C4-2B (cell line): ENCODE results near the gene ITGA5.

ENCODE experiments used
- H3K27ac ChIP-seq: fragments of 450-650 bp; 2 replicates; pipeline ENCODE4 v1.5.1; 2017
- CTCF ChIP-seq: fragments of 450-650 bp; conservative IDR thresholded peaks from 2 replicates; pipeline ENCODE4 v1.5.1; 2017; ENCODE audit warnings: mild to moderate bottlenecking
- ZFX ChIP-seq: fragments of 450-650 bp; IDR thresholded peaks from 2 replicates; pipeline ENCODE4 v1.6.1; 2017

Gene ITGA5

GRCh38 chr12:54425702-54426101, 6.6 kb upstream of the ITGA5 start:
- no peak for TF ChIP-seq CTCF
- no peak for TF ChIP-seq ZFX
- H3K27ac ChIP-seq, result no peak overlapping the region

- TF ChIP-seq ZFX (no peak), CTCF (no peak)
- H3K27ac ChIP-seq, result no peak overlapping the region
These were observed 5.2 kb upstream of the ITGA5 start for GRCh38 chr12:54424224-54424623.

- H3K27ac ChIP-seq, result no peak overlapping the region
- TF ChIP-seq CTCF (no peak), ZFX (no peak)
These were observed 4.7 kb upstream of the ITGA5 start for GRCh38 chr12:54423816-54424150.

- no peak overlapping the region for H3K27ac ChIP-seq
- TF ChIP-seq ZFX (no peak), CTCF (no peak)
These were observed 2.8 kb upstream of the ITGA5 start for GRCh38 chr12:54421879-54422250.

- TF ChIP-seq ZFX (no peak), CTCF (no peak)
- H3K27ac ChIP-seq, result no peak overlapping the region
These were observed 2.3 kb upstream of the ITGA5 start for GRCh38 chr12:54421175-54421878.

GRCh38 chr12:54420766-54421144, 1.7 kb upstream of the ITGA5 start:
- no peak for TF ChIP-seq ZFX
- TF ChIP-seq CTCF, result no peak
- no peak overlapping the region for H3K27ac ChIP-seq

GRCh38 chr12:54418441-54419087, 502 bp downstream of the ITGA5 start:
- peak overlapping the region; percentile 72 for H3K27ac ChIP-seq

More at GRCh38 chr12:54418441-54419087, 502 bp downstream of the ITGA5 start:
- TF ChIP-seq CTCF (no peak), ZFX (no peak)
